ENCODE data around the gene WDR49. TPM values are rescaled to one million over a fixed set of nuclear protein-coding genes. Genes with fewer than 3 reads are reported as not detected.
A peak's percentile ranks its signal among the peaks of the same experiment; 100 is the strongest.

WDR49 gene
- total RNA-seq, 1 experiment from 2014 or later: 1.3 TPM

GRCh38 chr3:167456157-167456799 is 197.5 kb downstream of the WDR49 start:
- Histone ChIP-seq H2BK20ac (ENCODE audit: low read depth, low read length, poor library complexity, severe bottlenecking) (no peak overlapping the region), H3K27ac (ENCODE audit: insufficient read length, low read depth, low read length) (no peak overlapping the region), H3K79me1 (ENCODE audit: insufficient read depth, low read depth, low read length, poor library complexity, severe bottlenecking) (no peaks in the 10 kb centered on the region), H4K20me1 (ENCODE audit: control insufficient read depth, insufficient read depth, insufficient read length) (no peaks in the 10 kb centered on the region), H2AK5ac (ENCODE audit: insufficient read length, low read length) (no peak overlapping the region), H3K23me2 (ENCODE audit: insufficient read length, low read depth, low read length, poor library complexity, severe bottlenecking) (no peaks in the 10 kb centered on the region), H3K4me2 (ENCODE audit: insufficient read depth, insufficient read length, low read length) (no peak overlapping the region), H3K18ac (ENCODE audit: insufficient read length, low read depth, low read length) (no peak overlapping the region), H2BK15ac (ENCODE audit: low read depth, low read length) (no peak overlapping the region), H3K23ac (ENCODE audit: insufficient read length, low read depth, low read length) (no peak overlapping the region), H4K5ac (ENCODE audit: insufficient read length, low read depth, low read length) (no peak overlapping the region), H2AFZ (ENCODE audit: low read length) (no peak overlapping the region), H3K4me1 (ENCODE audit: insufficient read depth, low read length) (peaks cover 5% of the 10 kb centered on the region; the same call in 1 of the 2 replicates), H3K79me2 (ENCODE audit: insufficient read depth, low read length) (no peaks in the 10 kb centered on the region), H3T11ph (ENCODE audit: low read length) (no peak overlapping the region), H3K4ac (ENCODE audit: low read depth, low read length) (no peak overlapping the region), H2BK120ac (ENCODE audit: low read depth, low read length, poor library complexity, severe bottlenecking) (no peak overlapping the region), H2BK5ac (ENCODE audit: insufficient read length, low read length) (no peak overlapping the region), H3K14ac (ENCODE audit: insufficient read depth, low read length) (no peak overlapping the region), H3K27me3 (ENCODE audit: insufficient read depth, low read length) (no peaks in the 10 kb centered on the region), H4K8ac (replicated peaks; ENCODE audit: insufficient read length, low read depth, low read length) (no peak overlapping the region), H3K9ac (ENCODE audit: extremely low read depth, insufficient read length, low read length) (no peak overlapping the region), H3K9me3 (ENCODE audit: control insufficient read depth, low read depth, low read length) (no peaks in the 10 kb centered on the region), H3K56ac (ENCODE audit: insufficient read length, low read depth, low read length) (no peak overlapping the region), H4K91ac (ENCODE audit: insufficient read length, low read depth, low read length) (no peak overlapping the region), H2BK12ac (ENCODE audit: insufficient read length, low read depth, low read length) (no peak overlapping the region)
- DNase-seq: no peak
- no peak for TF ChIP-seq CTCF (conservative IDR thresholded peaks at IDR 0.05)
- no peak overlapping the region for H3K4me3 Mint-ChIP-seq
- H3K27me3 Mint-ChIP-seq (ENCODE audit: low read depth): no peaks in the 10 kb centered on the region
- no peaks in the 10 kb centered on the region; a peak in 1 of 5 replicates for H3K9me3 Mint-ChIP-seq
- peak overlapping the region in 1 of 3 experiments; percentile 98; a peak in 3 of 7 replicates for H3K27ac Mint-ChIP-seq
- H3K4me1 Mint-ChIP-seq: peaks cover 47 to 58% of the 10 kb centered on the region in 2 experiments
- no CpG with 5 or more reads among the region's 6 CpGs for WGBS (ENCODE audit: extremely low coverage, insufficient read length, low lambda C conversion rate)
- no peaks in the 10 kb centered on the region; a peak in 1 of 7 replicates for H3K36me3 Mint-ChIP-seq (ENCODE audit: insufficient read depth in 1 of 3, low read depth in 3 of 3)

All from H9 (cell line).